Liver (tissue), 9 donors: ENCODE data around the gene ZNF563. TPM values are rescaled to one million over a fixed set of nuclear protein-coding genes. Genes with fewer than 3 reads are reported as not detected.
"Not testable (repeated sequence)": the region's sequence is repeated elsewhere in the genome, so short reads cannot be mapped to it uniquely, and the experiment has no call there.

Experiments used
- DNase-seq: peaks from one replicate; pipeline ENCODE4 v3.0.0-alpha.2; 2017; ENCODE audit warnings: low spot score
- H3K27ac ChIP-seq, 2 donors: one replicate each; pipeline ENCODE4 v1.7.0; 2013; ENCODE audit warnings: inconsistent platforms in 2 of 2, low read length in 2 of 2, control low read depth in 1 of 2, low read depth in 1 of 2, mild to moderate bottlenecking in 1 of 2
- H3K27me3 ChIP-seq, 4 donors: one replicate each; pipeline versions ENCODE4 v1.6.1 to v1.7.0; 2013; ENCODE audit warnings: low read length in 3 of 4, inconsistent platforms in 1 of 4, mild to moderate bottlenecking in 1 of 4, moderate library complexity in 1 of 4; ENCODE audit not compliant: control insufficient read depth in 4 of 4, insufficient read depth in 4 of 4
- H3K36me3 ChIP-seq, 4 donors: one replicate each; pipeline versions ENCODE4 v1.6.1 to v1.7.0; 2013; ENCODE audit warnings: low read length in 3 of 4, mild to moderate bottlenecking in 3 of 4, low read depth in 1 of 4, moderate library complexity in 1 of 4; ENCODE audit not compliant: control insufficient read depth in 4 of 4, insufficient read depth in 3 of 4
- H3K4me1 ChIP-seq, 4 donors: one replicate each; pipeline versions ENCODE4 v1.6.1 to v1.7.0; 2013; ENCODE audit warnings: low read length in 3 of 4, mild to moderate bottlenecking in 3 of 4, moderate library complexity in 1 of 4; ENCODE audit not compliant: control insufficient read depth in 4 of 4, insufficient read depth in 4 of 4
- H3K4me3 ChIP-seq, 3 donors: one replicate each; pipeline versions ENCODE4 v1.6.1 to v1.7.0; 2013; ENCODE audit warnings: low read length in 3 of 3, control low read depth in 1 of 3, low read depth in 1 of 3, mild to moderate bottlenecking in 1 of 3
- H3K9ac ChIP-seq, 2 donors: one replicate each; pipeline ENCODE4 v1.7.0; 2013; ENCODE audit warnings: low read length in 2 of 2, mild to moderate bottlenecking in 2 of 2, moderate library complexity in 2 of 2, control low read depth in 1 of 2, low read depth in 1 of 2
- H3K9me3 ChIP-seq, 4 donors: one replicate each; pipeline versions ENCODE4 v1.6.1 to v1.7.0; 2013; ENCODE audit warnings: low read length in 3 of 4; ENCODE audit not compliant: control insufficient read depth in 4 of 4
- ATF3 ChIP-seq: IDR thresholded peaks from 2 replicates; pipeline ENCODE4 v1.6.1; 2016; ENCODE audit warnings: antibody characterized with exemption
- CTCF ChIP-seq: fragments of 150-350 bp; IDR thresholded peaks from 2 replicates; pipeline ENCODE4 v1.5.1; 2017; ENCODE audit warnings: improper control_type of control experiment, low read depth, low read length; ENCODE audit not compliant: missing input control
- EGR1 ChIP-seq, 2 donors: IDR thresholded peaks; 2 replicates each; pipeline ENCODE4 v1.6.1; 2016 to 2018; ENCODE audit warnings: antibody characterized with exemption in 2 of 2, low read depth in 2 of 2
- FOXA1 ChIP-seq: IDR thresholded peaks from 2 replicates; pipeline ENCODE4 v1.6.1; 2016; ENCODE audit warnings: antibody characterized with exemption
- FOXA2 ChIP-seq: IDR thresholded peaks from 2 replicates; pipeline ENCODE4 v1.6.1; 2016; ENCODE audit warnings: antibody characterized with exemption
- HNF4A ChIP-seq, 2 donors: conservative IDR thresholded peaks; 2 replicates each; pipeline ENCODE4 v1.6.1; 2016; ENCODE audit warnings: antibody characterized with exemption in 2 of 2, mild to moderate bottlenecking in 2 of 2
- HNF4G ChIP-seq: IDR thresholded peaks from 2 replicates; pipeline ENCODE4 v1.6.1; 2016; ENCODE audit warnings: antibody characterized with exemption
- JUND ChIP-seq, 2 donors: IDR thresholded peaks; 2 replicates each; pipeline ENCODE4 v1.6.1; 2016; ENCODE audit warnings: antibody characterized with exemption in 2 of 2
- MAX ChIP-seq: IDR thresholded peaks from 2 replicates; pipeline ENCODE4 v1.6.1; 2016; ENCODE audit warnings: antibody characterized with exemption
- NR2F2 ChIP-seq: IDR thresholded peaks from 2 replicates; pipeline ENCODE4 v1.6.1; 2016; ENCODE audit warnings: antibody characterized with exemption
- RAD21 ChIP-seq, 2 donors: IDR thresholded peaks; 2 replicates each; pipeline ENCODE4 v1.6.1; 2016; ENCODE audit warnings: antibody characterized with exemption in 2 of 2, mild to moderate bottlenecking in 2 of 2
- REST ChIP-seq: IDR thresholded peaks from 2 replicates; pipeline ENCODE4 v1.6.1; 2016; ENCODE audit warnings: antibody characterized with exemption, mild to moderate bottlenecking
- RXRA ChIP-seq, 2 donors: IDR thresholded peaks; 2 replicates each; pipeline ENCODE4 v1.6.1; 2017 to 2018; ENCODE audit warnings: antibody characterized with exemption in 2 of 2, mild to moderate bottlenecking in 1 of 2
- SP1 ChIP-seq: IDR thresholded peaks from 2 replicates; pipeline ENCODE4 v1.6.1; 2018; ENCODE audit warnings: antibody characterized with exemption, mild to moderate bottlenecking
- TAF1 ChIP-seq: conservative IDR thresholded peaks from 2 replicates; pipeline ENCODE4 v1.6.1; 2016; ENCODE audit warnings: antibody characterized with exemption, mild to moderate bottlenecking
- WGBS: extraction: QIAGEN DNeasy Blood & Tissue Kit; methylation state at CpG from one replicate; pipeline ENCODE4 v1.1.7; 2013; 5-methylcytosine and 5-hydroxymethylcytosine counted together
- polyA plus RNA-seq, 2 donors: library from polyadenylated mRNA; stranded (reverse) in 1 of 2; unstranded in 1 of 2; fragments of 200-250 nt in 1 of 2; fragments of >200 nt in 1 of 2; fragmentation: Nextera tagmentation in 1 of 2; extraction: Ambion mirVana in 1 of 2; gene quantifications; one replicate each; pipeline versions ENCODE4 v1.2.1 to v1.2.3, GENCODE V29; 2013 to 2015
- total RNA-seq, 2 donors: library from RNA; depleted of rRNA; stranded (reverse); fragments of >200 nt; gene quantifications; one replicate each; pipeline ENCODE4 v1.2.3, GENCODE V29; 2014
- donor health status: healthy.
- donor health status: healthy.
- donor health status: healthy.
- donor health status: healthy.
- donor health status: healthy.

ZNF563 gene
- total and polyA plus RNA-seq, 4 donors: 2.5 to 15.8 (median 6.9) TPM

- Histone ChIP-seq H3K27ac (no peak overlapping the region), H3K4me3 (peak overlapping the region in 1 of 3 donors; percentile 21), H3K27me3 (no peaks in the 10 kb centered on the region), H3K9ac (no peak overlapping the region), H3K9me3 (peaks cover 9 to 26% (median 16%) of the 10 kb centered on the region in 4 donors), H3K36me3 (peaks cover 7 to 26% (median 26%) of the 10 kb centered on the region in 4 donors), H3K4me1 (peaks cover 0 to 4% (median 0%) of the 10 kb centered on the region in 4 donors)
- WGBS: 48% methylated on average over 7 of the region's 7 CpGs
- no peak for DNase-seq
- no peak for TF ChIP-seq JUND (IDR thresholded peaks at IDR 0.05)
- TF ChIP-seq HNF4A (conservative IDR thresholded peaks at IDR 0.05): peak; percentile 50 to 78
- TF ChIP-seq NR2F2: peak; percentile 26
- peak in 1 of 2 donors; percentile 31 for TF ChIP-seq RAD21 (IDR thresholded peaks at IDR 0.05)
- no peak for TF ChIP-seq REST
- peak; percentile 37 to 58 for TF ChIP-seq RXRA (IDR thresholded peaks at IDR 0.05)
- peak; percentile 44 for TF ChIP-seq SP1
- no peak for TF ChIP-seq CTCF
Observed at GRCh38 chr19:12314553-12314952, 18.9 kb downstream of the ZNF563 start.

GRCh38 chr19:12308891-12309290 is 24.5 kb downstream of the ZNF563 start:
- not testable (repeated sequence) for H3K4me3 ChIP-seq, H3K27me3 ChIP-seq, H3K9me3 ChIP-seq, H3K36me3 ChIP-seq, H3K9ac ChIP-seq, H3K4me1 ChIP-seq, H3K27ac ChIP-seq, DNase-seq
- WGBS: 97% methylated on average over 12 of the region's 12 CpGs

- Histone ChIP-seq H3K9me3 (no peaks in the 10 kb centered on the region), H3K36me3 (peaks cover 0 to 5% (median 2%) of the 10 kb centered on the region in 4 donors), H3K9ac (peak overlapping the region in 1 of 2 donors; percentile 36), H3K4me3 (peak overlapping the region; percentile 57 to 83 (median 64)), H3K27me3 (no peaks in the 10 kb centered on the region), H3K4me1 (peaks cover 9 to 17% (median 15%) of the 10 kb centered on the region in 4 donors), H3K27ac (peak overlapping the region; percentile 78 to 95)
- DNase-seq: no peak
- WGBS: 38% methylated on average over 11 of the region's 11 CpGs
- no peak for TF ChIP-seq HNF4G
- TF ChIP-seq RAD21 (IDR thresholded peaks at IDR 0.05): no peak
- TF ChIP-seq FOXA2: no peak
- TF ChIP-seq REST: no peak
- no peak for TF ChIP-seq CTCF
- no peak for TF ChIP-seq EGR1 (IDR thresholded peaks at IDR 0.05; ENCODE audit: low read depth in 2 of 2)
- TF ChIP-seq SP1: no peak
- TF ChIP-seq JUND (IDR thresholded peaks at IDR 0.05): no peak
- no peak for TF ChIP-seq FOXA1
- TF ChIP-seq MAX: no peak
- no peak for TF ChIP-seq TAF1
- no peak for TF ChIP-seq ATF3
- TF ChIP-seq HNF4A (conservative IDR thresholded peaks at IDR 0.05): no peak
- no peak for TF ChIP-seq RXRA (IDR thresholded peaks at IDR 0.05)
Observed at GRCh38 chr19:12295191-12295590, 38.2 kb downstream of the ZNF563 start.
